Kidney (tissue), 14 donors: ENCODE measurements around the gene HK1. TPM values are rescaled to one million over a fixed set of nuclear protein-coding genes. Genes with fewer than 3 reads are reported as not detected.

Experiments
- DNase-seq, 5 donors: peaks; one replicate each; pipeline ENCODE4 v3.0.0-alpha.2; 2013 to 2020
- FAIRE-seq: peaks from 2 replicates; lab custom pipeline; 2012; peaks lifted over from hg19 to GRCh38; lab: Jason Lieb, UNC
- H3K27ac ChIP-seq, 2 donors: one replicate each; pipeline ENCODE4 v1.7.0; 2013; ENCODE audit warnings: low read depth in 2 of 2, low read length in 2 of 2, inconsistent platforms in 1 of 2
- H3K27me3 ChIP-seq: one replicate; pipeline ENCODE4 v1.7.1; 2013; ENCODE audit warnings: low read length, inconsistent platforms; ENCODE audit not compliant: control insufficient read depth, insufficient read depth
- H3K36me3 ChIP-seq, 3 donors: one replicate each; pipeline versions ENCODE4 v1.7.0 to v1.7.1; 2013; ENCODE audit warnings: low read length in 3 of 3, control low read depth in 1 of 3, inconsistent platforms in 1 of 3; ENCODE audit not compliant: insufficient read depth in 3 of 3, control insufficient read depth in 2 of 3
- H3K4me1 ChIP-seq, 3 donors: one replicate each; pipeline versions ENCODE4 v1.7.0 to v1.7.1; 2013; ENCODE audit warnings: low read length in 3 of 3, inconsistent platforms in 1 of 3, low read depth in 1 of 3; ENCODE audit not compliant: control insufficient read depth in 2 of 3, insufficient read depth in 2 of 3
- H3K4me3 ChIP-seq, 3 donors: one replicate each; pipeline versions ENCODE4 v1.7.0 to v1.8.1; 2013; ENCODE audit warnings: low read length in 3 of 3, control low read depth in 1 of 3, inconsistent platforms in 1 of 3
- H3K9ac ChIP-seq, 3 donors: one replicate each; pipeline versions ENCODE4 v1.7.0 to v1.7.1; 2013; ENCODE audit warnings: low read length in 3 of 3, control low read depth in 1 of 3, inconsistent platforms in 1 of 3
- H3K9me3 ChIP-seq, 3 donors: one replicate each; pipeline versions ENCODE4 v1.7.0 to v1.7.1; 2013; ENCODE audit warnings: low read length in 3 of 3, control low read depth in 1 of 3, inconsistent platforms in 1 of 3; ENCODE audit not compliant: control insufficient read depth in 2 of 3, insufficient read depth in 1 of 3
- intact Hi-C: fragments of 100-400 bp; cut with DNase I; formaldehyde crosslinking; loops from one replicate; pipeline ENCODE4 v1.11.1; 2022
- polyA plus RNA-seq: library from polyadenylated mRNA; stranded (reverse); fragments of 350-450 nt; fragmentation: Illumina TruSeq; extraction: RNeasy Lipid Tissue Mini Kit (QIAGEN cat#74804); gene quantifications from one replicate; pipeline ENCODE4 v1.2.3, GENCODE V29; 2014; ENCODE audit warnings: low read depth, low replicate concordance; ENCODE audit not compliant: insufficient read depth
- total RNA-seq: library from RNA; stranded (reverse); fragmentation: NEBNext Ultra II Directional; extraction: Animal tissue kit (Norgen Biotek cat#: 25700); gene quantifications from one replicate; pipeline ENCODE4 v1.2.1, GENCODE V29; 2021
- TF ChIP-seq, protein P1 (sequence below): IDR thresholded peaks from 3 replicates; pipeline ENCODE4 v1.5.1; 2012; ENCODE audit warnings: mild to moderate bottlenecking, moderate library complexity, borderline replicate concordance; ENCODE audit not compliant: insufficient read depth; ENCODE audit errors: extremely low read depth
- donor health status: control.
- donor health status: control.
- donor health status: control.
- donor health status: control.
- donor health status: control.
- donor health status: DM: yes; HTN: yes; CAD: no.
- donor health status: Normal renal cell carcinoma (clear cell type).

HK1 gene
- total and polyA plus RNA-seq, 2 donors from 2014 or later, result 35.9 to 84.9 TPM

DNA sequence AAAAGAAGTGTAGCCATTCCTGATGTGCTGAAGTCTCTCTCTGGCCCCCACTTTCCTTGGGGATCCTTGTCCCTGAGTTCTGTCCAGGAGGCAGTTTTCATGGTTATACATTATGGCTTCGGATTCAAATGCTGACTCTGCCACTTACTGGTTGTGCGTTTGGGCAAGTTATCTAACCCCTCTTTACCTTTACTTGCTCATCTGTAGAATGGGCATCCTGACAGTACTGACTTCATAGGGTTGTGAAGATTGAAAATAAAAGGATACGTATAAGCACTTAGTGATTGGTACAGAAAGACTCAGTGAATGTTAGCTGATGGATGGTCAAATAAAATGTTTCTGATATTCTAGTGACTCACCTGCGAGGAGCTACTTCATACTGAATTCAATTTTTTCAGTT is 73.3 kb downstream of the HK1 start:
- H3K4me3 ChIP-seq, result no peak overlapping the region
- no peaks in the 10 kb centered on the region for H3K9me3 ChIP-seq
- H3K36me3 ChIP-seq, result peaks cover 0 to 2% (median 0%) of the 10 kb centered on the region in 3 donors
- DNase-seq (no peak), FAIRE-seq (no peak)
- no peaks in the 10 kb centered on the region for H3K27me3 ChIP-seq
- H3K4me1 ChIP-seq, result peaks cover 0 to 12% (median 0%) of the 10 kb centered on the region in 3 donors
- no peak overlapping the region for H3K9ac ChIP-seq
- H3K27ac ChIP-seq, result no peak overlapping the region
- TF ChIP-seq, protein P1, sequence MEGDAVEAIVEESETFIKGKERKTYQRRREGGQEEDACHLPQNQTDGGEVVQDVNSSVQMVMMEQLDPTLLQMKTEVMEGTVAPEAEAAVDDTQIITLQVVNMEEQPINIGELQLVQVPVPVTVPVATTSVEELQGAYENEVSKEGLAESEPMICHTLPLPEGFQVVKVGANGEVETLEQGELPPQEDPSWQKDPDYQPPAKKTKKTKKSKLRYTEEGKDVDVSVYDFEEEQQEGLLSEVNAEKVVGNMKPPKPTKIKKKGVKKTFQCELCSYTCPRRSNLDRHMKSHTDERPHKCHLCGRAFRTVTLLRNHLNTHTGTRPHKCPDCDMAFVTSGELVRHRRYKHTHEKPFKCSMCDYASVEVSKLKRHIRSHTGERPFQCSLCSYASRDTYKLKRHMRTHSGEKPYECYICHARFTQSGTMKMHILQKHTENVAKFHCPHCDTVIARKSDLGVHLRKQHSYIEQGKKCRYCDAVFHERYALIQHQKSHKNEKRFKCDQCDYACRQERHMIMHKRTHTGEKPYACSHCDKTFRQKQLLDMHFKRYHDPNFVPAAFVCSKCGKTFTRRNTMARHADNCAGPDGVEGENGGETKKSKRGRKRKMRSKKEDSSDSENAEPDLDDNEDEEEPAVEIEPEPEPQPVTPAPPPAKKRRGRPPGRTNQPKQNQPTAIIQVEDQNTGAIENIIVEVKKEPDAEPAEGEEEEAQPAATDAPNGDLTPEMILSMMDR, result no peak
- intact Hi-C loops, result no loop called here

DNA sequence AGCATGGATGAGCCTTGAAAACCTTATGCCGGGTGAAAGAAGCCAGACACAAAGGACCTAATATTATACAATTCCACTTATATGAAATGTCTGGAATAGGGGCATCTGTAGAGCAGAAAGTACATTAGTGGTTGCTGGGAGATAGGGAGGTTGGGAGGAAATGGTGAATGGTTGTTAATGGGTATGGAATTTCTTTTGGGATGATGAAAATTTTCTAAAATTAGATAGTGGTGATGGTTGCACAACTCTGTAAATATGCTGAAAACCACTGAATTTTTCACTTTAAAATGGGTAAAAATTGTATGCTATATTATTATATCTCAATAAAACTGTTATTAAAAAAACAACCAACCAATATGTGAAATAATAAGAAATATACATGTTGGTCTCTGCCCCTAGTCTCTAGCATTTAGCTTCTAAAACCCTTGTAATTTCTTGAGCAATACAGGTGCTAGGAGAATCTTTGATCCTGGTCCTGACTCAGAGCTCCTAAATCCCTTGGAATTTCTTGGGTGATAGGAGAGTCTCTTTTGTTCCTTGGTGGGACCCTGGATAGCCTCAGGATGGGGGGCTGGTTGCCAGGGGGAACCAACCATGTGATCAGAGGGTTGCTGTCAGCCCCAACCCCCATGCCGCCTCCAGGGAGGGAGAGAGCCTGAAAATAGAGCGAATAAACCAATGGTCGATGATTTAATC is 74.4 kb downstream of the HK1 start:
- Histone ChIP-seq H3K36me3 (peaks cover 0 to 2% (median 0%) of the 10 kb centered on the region in 3 donors), H3K4me1 (peaks cover 0 to 12% (median 0%) of the 10 kb centered on the region in 3 donors), H3K27ac (no peak overlapping the region), H3K27me3 (no peaks in the 10 kb centered on the region), H3K9me3 (no peaks in the 10 kb centered on the region), H3K4me3 (no peak overlapping the region), H3K9ac (no peak overlapping the region)
- intact Hi-C loops, result no loop called here
- TF ChIP-seq, protein P1, result no peak
- FAIRE-seq, result no peak
- no peak for DNase-seq

DNA sequence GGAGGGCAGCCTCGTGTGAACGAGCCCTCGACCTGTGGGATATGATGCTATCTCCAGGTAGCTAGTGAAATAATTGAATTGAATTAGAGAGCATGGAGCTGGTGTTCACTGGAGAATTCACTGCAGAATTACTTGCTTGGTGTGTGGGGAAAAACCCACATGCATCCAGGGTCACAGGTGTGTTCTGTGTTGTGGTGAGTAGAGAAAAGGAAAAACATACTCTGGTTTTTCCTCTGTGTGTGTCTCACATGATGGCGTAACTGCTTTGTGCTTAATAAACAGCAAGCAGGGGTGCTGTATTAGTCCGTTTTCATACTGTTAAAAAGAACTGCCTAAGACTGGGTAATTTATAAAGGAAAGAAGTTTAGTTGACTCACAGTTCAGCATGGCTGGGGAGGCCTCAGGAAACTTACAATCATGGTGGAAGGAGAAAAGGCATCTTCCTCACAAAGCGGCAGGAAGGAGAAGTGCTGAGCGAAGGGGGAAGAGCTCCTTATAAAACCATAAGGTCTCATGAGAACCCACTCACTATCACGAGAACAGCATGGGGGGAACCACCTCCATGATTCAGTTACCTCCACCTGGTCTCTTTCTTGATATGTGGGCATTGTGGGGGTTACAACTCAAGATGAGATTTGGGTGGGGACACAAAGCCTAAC is 75.8 kb downstream of the HK1 start:
- Histone ChIP-seq H3K27me3 (no peaks in the 10 kb centered on the region), H3K4me1 (peaks cover 0 to 4% (median 0%) of the 10 kb centered on the region in 3 donors), H3K4me3 (no peak overlapping the region), H3K9ac (no peak overlapping the region), H3K36me3 (peaks cover 0 to 2% (median 0%) of the 10 kb centered on the region in 3 donors), H3K27ac (no peak overlapping the region), H3K9me3 (no peaks in the 10 kb centered on the region)
- TF ChIP-seq, protein P1, result no peak
- no peak for DNase-seq
- FAIRE-seq, result no peak
- intact Hi-C loops, result no loop called here
